Measurements from ENCODE around the gene SMIM10L2A.
"Not testable (repeated sequence)": the region's sequence is repeated elsewhere in the genome, so short reads cannot be mapped to it uniquely, and the experiment has no call there.

The SMIM10L2A gene

DNA sequence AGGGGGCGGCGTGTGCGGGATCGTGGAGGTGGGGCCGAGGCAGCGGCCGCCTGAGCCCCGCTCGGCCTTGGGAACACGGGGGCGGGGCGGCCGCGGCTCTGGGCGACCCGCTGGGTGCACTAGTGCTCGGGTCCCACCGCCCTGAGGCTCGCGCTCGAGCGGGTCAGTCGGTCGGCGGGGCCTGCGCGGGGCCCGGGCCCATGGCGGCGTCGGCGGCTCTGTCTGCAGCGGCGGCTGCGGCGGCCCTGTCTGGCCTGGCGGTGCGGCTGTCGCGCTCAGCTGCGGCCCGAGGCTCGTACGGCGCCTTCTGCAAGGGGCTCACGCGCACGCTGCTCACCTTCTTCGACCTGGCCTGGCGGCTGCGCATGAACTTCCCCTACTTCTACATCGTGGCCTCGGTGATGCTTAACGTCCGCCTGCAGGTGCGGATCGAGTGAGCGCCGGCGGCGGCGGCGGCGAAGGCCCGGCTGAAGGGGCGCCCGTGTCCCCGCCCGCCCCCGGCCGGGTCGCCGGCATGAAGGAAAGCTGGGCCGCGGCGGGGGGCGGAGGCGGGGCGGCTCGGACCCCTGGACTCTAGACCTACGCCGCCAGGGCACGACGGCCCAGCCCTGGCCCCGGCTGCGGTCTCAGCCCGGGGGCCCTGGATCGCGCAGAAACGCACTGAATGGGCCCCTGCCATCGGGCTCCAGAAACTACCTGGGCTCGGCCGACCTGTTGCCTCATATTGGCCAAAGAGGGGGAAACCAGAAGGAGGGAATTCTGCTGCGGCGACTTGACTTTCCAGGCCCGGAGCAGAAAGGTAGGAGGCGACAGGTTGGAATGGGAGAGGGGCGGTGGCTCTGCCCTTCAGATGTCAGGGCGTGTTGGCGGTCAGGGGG is at the start of gene SMIM10L2A:
Gene SMIM10L2A, plus strand, starts transcription at position 13 of the 878 bp plus-strand sequence. Its CDS starts 188 bp downstream, at position 201.
- DNase-seq (ENCODE audit: low spot score), result peak; percentile 52

- no peak for DNase-seq (ENCODE audit: low spot score)
Observed at GRCh38 chrX:135373357-135373756, 48.4 kb upstream of the SMIM10L2A start.

DNA sequence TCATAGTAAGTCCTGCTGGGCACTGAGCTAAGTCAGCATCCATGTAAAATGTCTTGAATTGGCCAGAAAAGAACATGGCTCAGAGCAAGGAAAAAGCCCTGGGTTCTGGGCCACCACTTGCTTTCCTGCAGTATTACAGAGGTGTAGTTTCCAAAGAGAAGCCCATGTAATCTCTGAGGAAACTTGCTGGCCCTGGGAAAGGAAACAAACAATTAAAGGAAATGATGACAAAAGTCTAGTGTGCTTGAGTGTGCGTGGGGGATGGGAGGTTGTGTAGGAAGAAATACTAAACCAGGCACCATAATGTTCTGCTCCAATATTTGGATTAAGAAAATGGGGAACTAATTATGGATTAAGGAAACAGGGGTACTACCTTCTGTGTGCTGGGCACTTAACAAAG is 39.5 kb upstream of the SMIM10L2A start:
- no peak for DNase-seq (ENCODE audit: low spot score)

DNA sequence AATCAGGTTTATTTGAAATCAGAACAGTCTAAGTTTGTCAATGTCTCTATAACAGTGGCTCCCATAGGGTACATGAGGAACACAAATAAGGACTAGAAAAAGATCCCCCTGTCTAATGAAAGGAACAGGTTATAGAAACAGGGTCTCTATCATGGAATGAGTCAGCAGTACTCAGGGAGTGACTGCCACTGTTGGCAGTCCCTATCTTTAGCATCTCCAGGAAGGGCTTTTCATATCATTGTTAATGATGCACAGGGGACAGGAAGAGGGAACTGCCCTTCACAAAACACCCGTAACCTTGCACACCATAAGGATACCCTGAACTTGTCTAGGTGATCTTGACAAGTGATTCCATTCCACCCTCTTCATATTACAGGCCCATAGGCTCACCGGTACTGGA is 38.5 kb upstream of the SMIM10L2A start:
- DNase-seq (ENCODE audit: low spot score), result no peak

DNA sequence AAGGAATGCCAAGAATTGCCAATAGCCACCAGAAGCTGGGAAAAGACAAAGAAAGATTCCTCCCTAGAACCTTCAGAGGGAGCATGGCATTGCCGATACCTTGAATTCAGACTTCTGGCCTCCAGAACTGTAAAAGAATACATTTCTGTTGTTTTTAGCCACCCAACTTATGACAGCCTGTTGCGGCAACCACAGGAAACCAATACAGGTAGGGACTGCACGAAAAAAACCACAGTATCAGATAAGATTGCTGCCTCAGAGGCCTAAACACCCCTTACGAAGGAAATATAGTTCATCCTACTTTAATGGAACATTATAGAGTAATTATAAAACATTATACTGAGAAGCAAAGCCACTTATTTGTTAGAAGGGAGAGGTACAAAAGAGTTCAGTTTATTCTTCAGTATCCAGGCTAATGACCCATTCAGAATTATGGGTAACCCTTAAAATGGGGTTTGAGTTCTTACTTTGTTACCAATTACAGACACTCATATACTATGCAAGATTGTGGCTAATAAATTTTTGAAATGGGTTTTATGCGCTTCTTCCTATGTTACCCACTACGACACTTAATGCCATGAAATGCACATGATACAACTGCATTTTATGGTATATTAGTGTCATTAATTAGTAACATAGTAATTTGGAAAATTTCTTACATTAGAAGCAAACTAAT is 37.4 kb upstream of the SMIM10L2A start:
- DNase-seq (ENCODE audit: low spot score), result no peak

GRCh38 chrX:135388841-135389240 is 32.9 kb upstream of the SMIM10L2A start:
- DNase-seq (ENCODE audit: low spot score), result no peak

DNA sequence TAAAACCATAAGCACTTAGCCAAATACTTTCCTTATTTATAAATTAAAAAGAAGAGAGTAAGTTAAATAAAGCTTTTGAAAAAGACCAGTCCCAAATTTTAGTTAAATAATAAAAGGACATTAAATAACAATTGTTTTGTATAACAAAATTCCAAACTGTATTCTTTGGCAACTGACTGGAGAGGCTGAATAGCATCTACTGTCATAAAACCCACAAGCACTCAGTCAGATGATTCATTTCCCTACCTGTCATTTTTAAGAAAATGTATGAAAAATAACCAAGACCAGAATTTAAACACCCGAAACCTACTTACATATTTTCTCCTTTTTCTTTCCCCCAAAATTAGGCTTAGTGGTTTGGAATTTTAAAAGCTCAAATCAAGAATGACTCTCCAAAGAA is 32.5 kb upstream of the SMIM10L2A start:
- DNase-seq (ENCODE audit: low spot score), result no peak

GRCh38 chrX:135389717-135390116 is 32.0 kb upstream of the SMIM10L2A start:
- DNase-seq (ENCODE audit: low spot score), result no peak

DNA sequence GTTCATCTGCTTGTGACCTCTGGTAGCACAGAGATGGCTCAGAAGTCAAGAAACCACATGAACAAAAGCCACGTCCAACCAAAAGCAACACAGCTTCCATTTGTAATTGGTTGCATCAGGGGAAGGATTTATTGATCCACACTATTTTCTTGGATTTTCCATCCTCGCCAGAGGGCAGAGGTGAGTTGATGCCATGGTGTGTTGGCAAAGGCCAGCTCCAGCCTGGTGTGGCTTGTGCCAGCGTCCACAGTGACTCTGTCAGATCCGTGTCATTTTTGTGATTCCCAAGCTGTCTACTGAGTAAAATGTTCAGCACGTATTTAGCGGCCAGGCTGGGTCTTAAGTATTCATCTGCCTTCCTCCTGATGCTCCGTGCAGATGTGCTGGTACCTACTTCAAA is 30.0 kb upstream of the SMIM10L2A start:
- no peak for DNase-seq (ENCODE audit: low spot score)

DNA sequence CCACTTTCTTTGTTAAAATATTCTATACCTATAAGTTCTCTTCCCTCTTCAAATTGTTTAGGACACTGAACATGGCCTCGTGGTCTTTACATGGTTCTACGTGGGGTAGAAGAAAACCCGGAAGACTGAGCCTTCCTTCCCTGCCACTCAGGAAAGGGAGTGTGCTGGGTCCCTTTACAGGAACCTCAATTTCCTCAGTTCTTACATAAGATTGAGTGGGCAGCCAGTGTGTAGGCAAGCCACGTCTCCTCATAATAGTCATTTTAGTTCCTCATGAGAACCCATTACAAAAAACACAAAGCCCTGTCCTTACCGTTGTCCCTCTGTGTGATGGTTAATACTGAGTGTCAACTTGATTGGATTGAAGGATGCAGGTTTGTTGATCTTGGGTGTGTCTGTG is 28.7 kb upstream of the SMIM10L2A start:
- DNase-seq (ENCODE audit: low spot score), result no peak

DNA sequence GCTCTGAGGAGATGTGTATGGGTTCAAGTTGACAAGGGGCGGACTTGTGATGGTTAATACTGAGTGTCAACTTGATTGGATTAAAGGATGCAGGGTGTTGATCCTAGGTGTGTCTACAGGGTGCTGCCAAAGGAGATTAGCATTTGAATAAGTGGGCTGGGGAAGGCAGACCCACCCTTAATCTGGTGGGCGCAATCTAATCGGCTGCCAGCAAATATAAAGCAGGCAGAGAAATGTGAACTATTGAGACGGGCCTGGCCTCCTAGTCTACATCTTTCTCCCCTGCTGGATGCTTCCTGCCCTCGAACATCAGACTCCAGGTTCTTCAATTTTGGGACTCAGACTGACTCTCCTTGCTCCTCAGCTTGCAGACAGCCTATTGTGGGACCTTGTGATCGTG is 26.7 kb upstream of the SMIM10L2A start:
- DNase-seq (ENCODE audit: low spot score), result no peak

DNA sequence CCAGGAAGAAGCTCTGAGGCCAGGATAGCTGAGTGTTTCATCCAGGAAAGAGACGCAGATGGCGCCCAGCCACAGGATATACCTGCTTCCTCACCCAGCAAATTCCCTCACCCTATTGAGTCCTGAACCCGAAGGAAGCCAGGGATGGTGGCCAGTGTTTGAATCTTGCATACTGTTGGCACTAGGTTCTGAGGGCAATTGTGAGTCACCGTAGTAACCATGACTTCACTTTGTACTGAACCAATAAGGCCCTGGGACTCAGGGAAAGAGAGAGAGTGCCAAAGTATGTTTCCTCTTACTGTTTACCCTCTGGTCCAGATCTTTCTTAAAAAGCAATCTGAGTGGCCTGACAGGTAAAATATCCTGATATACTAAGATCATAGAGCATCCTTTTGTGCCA is 25.6 kb upstream of the SMIM10L2A start:
- DNase-seq (ENCODE audit: low spot score), result no peak

GRCh38 chrX:135396566-135396965 is 25.2 kb upstream of the SMIM10L2A start:
- DNase-seq (ENCODE audit: low spot score), result no peak

DNA sequence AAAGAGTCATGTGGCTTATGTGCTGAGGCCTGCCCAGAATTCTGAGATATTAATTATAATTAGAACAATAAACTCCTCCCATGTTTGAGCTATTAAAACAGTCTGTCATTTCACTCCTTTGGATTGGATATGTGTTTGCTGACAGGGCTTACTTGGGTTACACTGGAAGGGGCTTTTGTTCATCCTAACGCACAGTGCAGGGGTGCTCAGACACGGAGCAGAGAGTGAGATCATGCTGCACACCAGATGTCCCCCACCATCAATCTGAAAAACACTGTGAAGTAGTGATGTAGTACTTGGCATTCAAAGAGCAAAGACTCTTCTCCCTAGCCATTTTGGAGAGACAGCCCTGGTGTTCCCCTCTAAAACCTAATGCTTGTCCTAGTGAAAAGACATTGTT is 24.1 kb upstream of the SMIM10L2A start:
- DNase-seq (ENCODE audit: low spot score), result no peak

GRCh38 chrX:135403374-135403773 is 18.4 kb upstream of the SMIM10L2A start:
- DNase-seq (ENCODE audit: low spot score), result no peak

DNA sequence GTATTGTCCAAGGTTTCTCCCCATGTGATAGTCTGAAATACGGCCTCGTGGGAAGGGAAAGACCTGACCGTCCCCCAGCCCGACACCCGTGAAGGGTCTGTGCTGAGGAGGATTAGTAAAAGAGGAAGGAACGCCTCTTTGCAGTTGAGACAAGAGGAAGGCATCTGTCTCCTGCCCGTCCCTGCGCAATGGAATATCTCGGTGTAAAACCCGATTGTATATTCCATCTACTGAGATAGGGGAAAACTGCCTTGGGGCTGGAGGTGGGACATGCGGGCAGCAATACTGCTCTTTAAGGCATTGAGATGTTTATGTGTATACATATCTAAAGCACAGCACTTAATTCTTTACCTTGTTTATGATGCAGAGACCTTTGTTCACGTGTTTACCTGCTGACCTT is 15.3 kb upstream of the SMIM10L2A start:
- DNase-seq (ENCODE audit: low spot score), result not testable (repeated sequence)

- no peak for DNase-seq (ENCODE audit: low spot score)
Observed at GRCh38 chrX:135408794-135409193, 12.9 kb upstream of the SMIM10L2A start.

DNA sequence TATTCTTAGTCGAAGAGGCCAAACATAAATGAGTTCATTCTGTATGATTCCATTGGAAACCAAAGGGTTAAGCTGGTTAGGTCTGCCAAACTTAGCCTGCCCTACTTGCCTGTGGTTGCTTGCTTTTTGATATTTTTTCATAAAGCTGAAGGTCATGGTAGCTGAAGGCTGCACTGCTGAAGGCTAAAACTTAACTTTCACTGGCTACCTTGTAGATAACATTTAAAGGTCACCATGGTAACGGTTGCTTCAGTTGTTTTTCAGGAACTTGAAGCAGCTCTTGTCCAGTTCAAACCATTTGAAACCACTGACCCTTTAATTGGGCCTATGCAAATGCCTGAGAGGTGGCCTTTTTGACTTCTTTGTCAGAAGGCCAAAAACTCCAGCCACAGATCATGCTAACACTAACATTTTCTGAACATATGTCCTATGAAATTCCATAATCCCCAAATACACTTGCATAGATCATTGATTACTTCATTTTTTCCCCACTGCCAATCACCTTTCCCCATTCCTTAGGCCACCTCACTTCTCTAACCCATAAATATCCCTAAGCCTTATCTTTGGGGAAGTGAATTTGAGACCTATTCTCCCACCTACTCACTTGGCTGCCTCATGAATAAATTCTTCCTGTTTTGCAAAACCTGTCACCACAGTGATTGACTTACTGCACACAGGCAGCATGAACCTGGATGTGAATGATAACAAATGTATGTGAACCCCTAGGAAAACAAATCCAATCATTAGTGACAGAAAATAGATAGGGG is 10.7 kb upstream of the SMIM10L2A start:
- no peak for DNase-seq (ENCODE audit: low spot score)

DNA sequence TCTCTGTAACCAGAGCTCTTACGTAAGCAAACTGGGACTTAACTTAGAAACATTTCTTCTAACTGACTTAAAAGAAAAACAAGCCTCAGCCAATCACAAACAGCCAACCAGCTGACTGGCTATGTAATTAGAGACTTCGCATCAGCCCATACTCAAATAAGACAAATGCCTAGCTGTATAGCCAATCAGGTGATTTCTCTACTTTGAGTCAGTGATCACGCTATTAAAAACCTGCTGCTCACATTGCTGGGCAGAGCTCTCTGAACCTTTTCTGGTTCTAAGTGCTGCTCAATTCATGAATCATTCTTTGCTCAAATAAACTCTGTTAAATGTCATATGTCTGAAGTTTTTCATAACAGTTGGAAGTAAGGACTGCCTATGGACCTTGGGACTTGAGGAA is 9.9 kb upstream of the SMIM10L2A start:
- DNase-seq (ENCODE audit: low spot score), result no peak

GRCh38 chrX:135416546-135416945 is 5.2 kb upstream of the SMIM10L2A start:
- DNase-seq (ENCODE audit: low spot score), result no peak

GRCh38 chrX:135420831-135421230 is 913 bp upstream of the SMIM10L2A start:
- no peak for DNase-seq (ENCODE audit: low spot score)

GRCh38 chrX:135421537-135421931 is 210 bp upstream of the SMIM10L2A start:
- DNase-seq (ENCODE audit: low spot score), result peak; percentile 88

DNA sequence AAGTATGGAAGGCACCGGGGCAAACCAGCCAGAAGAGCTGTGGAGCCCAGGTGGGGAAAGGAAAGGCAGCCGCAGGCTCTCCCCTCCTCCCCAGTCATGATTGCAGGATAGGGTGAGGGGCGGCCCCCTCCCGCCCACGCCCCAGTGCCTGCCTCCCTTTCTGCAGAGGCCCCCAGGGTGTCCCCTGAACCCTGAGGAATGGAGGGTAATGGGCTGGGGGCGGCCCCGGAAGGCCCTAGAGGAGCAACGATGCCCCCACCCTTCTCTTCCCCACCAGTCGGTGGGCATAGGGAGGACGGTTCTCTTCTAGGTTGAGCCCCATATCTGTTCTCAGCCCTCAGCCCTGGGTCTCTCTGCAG is 1.0 kb downstream of the SMIM10L2A start:
- DNase-seq (ENCODE audit: low spot score), result not testable (repeated sequence)

Measured in ecto neural progenitor cell (in vitro differentiated cells).